ENCODE data around the gene CRHR2. TPM values are rescaled to one million over a fixed set of nuclear protein-coding genes. Genes with fewer than 3 reads are reported as not detected.

CRHR2 gene
- polyA plus RNA-seq, 1 donor from 2014 or later = 0.15 TPM

GRCh38 chr7:30647589-30648364, 34.5 kb downstream of the CRHR2 start:
- no peaks in the 10 kb centered on the region for H3K27me3 ChIP-seq (ENCODE audit: insufficient read depth, low read depth, low read length)
- TF ChIP-seq CTCF (IDR thresholded peaks at IDR 0.05; ENCODE audit: poor library complexity, severe bottlenecking) (no peak), EZH2 (IDR thresholded peaks at IDR 0.05; ENCODE audit: borderline replicate concordance, insufficient read depth, low read length, poor library complexity, severe bottlenecking) (no peak), POLR2AphosphoS5 (IDR thresholded peaks at IDR 0.05) (no peak), MXI1 (conservative IDR thresholded peaks at IDR 0.05; ENCODE audit: poor library complexity, severe bottlenecking) (no peak), EP300 (conservative IDR thresholded peaks at IDR 0.05; ENCODE audit: poor library complexity, severe bottlenecking) (no peak), TAF1 (IDR thresholded peaks at IDR 0.05; ENCODE audit: low read depth) (no peak), RAD21 (conservative IDR thresholded peaks at IDR 0.05) (no peak), SMC3 (conservative IDR thresholded peaks at IDR 0.05; ENCODE audit: poor library complexity) (no peak)
- TF ChIP-seq, protein P1, sequence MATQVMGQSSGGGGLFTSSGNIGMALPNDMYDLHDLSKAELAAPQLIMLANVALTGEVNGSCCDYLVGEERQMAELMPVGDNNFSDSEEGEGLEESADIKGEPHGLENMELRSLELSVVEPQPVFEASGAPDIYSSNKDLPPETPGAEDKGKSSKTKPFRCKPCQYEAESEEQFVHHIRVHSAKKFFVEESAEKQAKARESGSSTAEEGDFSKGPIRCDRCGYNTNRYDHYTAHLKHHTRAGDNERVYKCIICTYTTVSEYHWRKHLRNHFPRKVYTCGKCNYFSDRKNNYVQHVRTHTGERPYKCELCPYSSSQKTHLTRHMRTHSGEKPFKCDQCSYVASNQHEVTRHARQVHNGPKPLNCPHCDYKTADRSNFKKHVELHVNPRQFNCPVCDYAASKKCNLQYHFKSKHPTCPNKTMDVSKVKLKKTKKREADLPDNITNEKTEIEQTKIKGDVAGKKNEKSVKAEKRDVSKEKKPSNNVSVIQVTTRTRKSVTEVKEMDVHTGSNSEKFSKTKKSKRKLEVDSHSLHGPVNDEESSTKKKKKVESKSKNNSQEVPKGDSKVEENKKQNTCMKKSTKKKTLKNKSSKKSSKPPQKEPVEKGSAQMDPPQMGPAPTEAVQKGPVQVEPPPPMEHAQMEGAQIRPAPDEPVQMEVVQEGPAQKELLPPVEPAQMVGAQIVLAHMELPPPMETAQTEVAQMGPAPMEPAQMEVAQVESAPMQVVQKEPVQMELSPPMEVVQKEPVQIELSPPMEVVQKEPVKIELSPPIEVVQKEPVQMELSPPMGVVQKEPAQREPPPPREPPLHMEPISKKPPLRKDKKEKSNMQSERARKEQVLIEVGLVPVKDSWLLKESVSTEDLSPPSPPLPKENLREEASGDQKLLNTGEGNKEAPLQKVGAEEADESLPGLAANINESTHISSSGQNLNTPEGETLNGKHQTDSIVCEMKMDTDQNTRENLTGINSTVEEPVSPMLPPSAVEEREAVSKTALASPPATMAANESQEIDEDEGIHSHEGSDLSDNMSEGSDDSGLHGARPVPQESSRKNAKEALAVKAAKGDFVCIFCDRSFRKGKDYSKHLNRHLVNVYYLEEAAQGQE (IDR thresholded peaks at IDR 0.05; ENCODE audit: borderline replicate concordance) = no peak

GRCh38 chr7:30646154-30646553, 36.1 kb downstream of the CRHR2 start:
- TF ChIP-seq POLR2AphosphoS5 (IDR thresholded peaks at IDR 0.05) = no peak
- TF ChIP-seq TAF1 (IDR thresholded peaks at IDR 0.05; ENCODE audit: low read depth) = no peak
- TF ChIP-seq SMC3 (conservative IDR thresholded peaks at IDR 0.05; ENCODE audit: poor library complexity) = no peak
- no peak for TF ChIP-seq CTCF (IDR thresholded peaks at IDR 0.05; ENCODE audit: poor library complexity, severe bottlenecking)
- TF ChIP-seq EP300 (conservative IDR thresholded peaks at IDR 0.05; ENCODE audit: poor library complexity, severe bottlenecking) = no peak
- no peak for TF ChIP-seq MXI1 (conservative IDR thresholded peaks at IDR 0.05; ENCODE audit: poor library complexity, severe bottlenecking)
- TF ChIP-seq RAD21 (conservative IDR thresholded peaks at IDR 0.05) = no peak
- no peak for TF ChIP-seq EZH2 (IDR thresholded peaks at IDR 0.05; ENCODE audit: borderline replicate concordance, insufficient read depth, low read length, poor library complexity, severe bottlenecking)
- TF ChIP-seq, protein P1 (IDR thresholded peaks at IDR 0.05; ENCODE audit: borderline replicate concordance) = no peak
- Histone ChIP-seq H3K4me2 (ENCODE audit: low read length) (no peak overlapping the region), H3K27me3 (ENCODE audit: insufficient read depth, low read depth, low read length) (no peaks in the 10 kb centered on the region), H3K4me3 (ENCODE audit: low read length) (no peak overlapping the region), H3F3A (ENCODE audit: insufficient read depth, low read length, poor library complexity, severe bottlenecking) (no peaks in the 10 kb centered on the region), H3K36me3 (ENCODE audit: insufficient read depth, low read length) (no peaks in the 10 kb centered on the region), H4K20me1 (ENCODE audit: insufficient read depth) (no peaks in the 10 kb centered on the region), H3K9me3 (ENCODE audit: low read length) (no peaks in the 10 kb centered on the region), H3K9ac (ENCODE audit: low read length) (no peak overlapping the region), H2AFZ (ENCODE audit: low read depth, low read length) (no peak overlapping the region), H3K79me2 (replicated peaks; ENCODE audit: insufficient read depth, low read length) (no peaks in the 10 kb centered on the region), H3K9me2 (ENCODE audit: insufficient read depth, low read length) (no peaks in the 10 kb centered on the region), H3K27ac (ENCODE audit: low read length) (no peak overlapping the region)

More at GRCh38 chr7:30647589-30648364, 34.5 kb downstream of the CRHR2 start:
- no peak overlapping the region for H3K4me3 ChIP-seq (ENCODE audit: low read length)
- H3K27ac ChIP-seq (ENCODE audit: low read length) = no peak overlapping the region
- H2AFZ ChIP-seq (ENCODE audit: low read depth, low read length) = no peak overlapping the region
- no peaks in the 10 kb centered on the region for H3F3A ChIP-seq (ENCODE audit: insufficient read depth, low read length, poor library complexity, severe bottlenecking)
- no peaks in the 10 kb centered on the region for H3K36me3 ChIP-seq (ENCODE audit: insufficient read depth, low read length)
- no peak overlapping the region for H3K9ac ChIP-seq (ENCODE audit: low read length)
- H3K9me2 ChIP-seq (ENCODE audit: insufficient read depth, low read length) = no peaks in the 10 kb centered on the region
- no peaks in the 10 kb centered on the region for H4K20me1 ChIP-seq (ENCODE audit: insufficient read depth)
- H3K4me2 ChIP-seq (ENCODE audit: low read length) = no peak overlapping the region
- no peaks in the 10 kb centered on the region for H3K79me2 ChIP-seq (replicated peaks; ENCODE audit: insufficient read depth, low read length)
- H3K9me3 ChIP-seq (ENCODE audit: low read length) = no peaks in the 10 kb centered on the region

All from neural cell (in vitro differentiated cells).